OCI-M1 (cell line): ENCODE results near the gene MPP4.

ENCODE experiments used
- DNase-seq: peaks from one replicate; lab custom pipeline; 2025; lab: John Stamatoyannopoulos, UW

The MPP4 gene, protein sequence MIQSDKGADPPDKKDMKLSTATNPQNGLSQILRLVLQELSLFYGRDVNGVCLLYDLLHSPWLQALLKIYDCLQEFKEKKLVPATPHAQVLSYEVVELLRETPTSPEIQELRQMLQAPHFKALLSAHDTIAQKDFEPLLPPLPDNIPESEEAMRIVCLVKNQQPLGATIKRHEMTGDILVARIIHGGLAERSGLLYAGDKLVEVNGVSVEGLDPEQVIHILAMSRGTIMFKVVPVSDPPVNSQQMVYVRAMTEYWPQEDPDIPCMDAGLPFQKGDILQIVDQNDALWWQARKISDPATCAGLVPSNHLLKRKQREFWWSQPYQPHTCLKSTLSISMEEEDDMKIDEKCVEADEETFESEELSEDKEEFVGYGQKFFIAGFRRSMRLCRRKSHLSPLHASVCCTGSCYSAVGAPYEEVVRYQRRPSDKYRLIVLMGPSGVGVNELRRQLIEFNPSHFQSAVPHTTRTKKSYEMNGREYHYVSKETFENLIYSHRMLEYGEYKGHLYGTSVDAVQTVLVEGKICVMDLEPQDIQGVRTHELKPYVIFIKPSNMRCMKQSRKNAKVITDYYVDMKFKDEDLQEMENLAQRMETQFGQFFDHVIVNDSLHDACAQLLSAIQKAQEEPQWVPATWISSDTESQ

GRCh38 chr2:201698588-201699226, at the start of gene MPP4:
TSS of gene MPP4 (minus strand) at chr2:201698644. CDS start at chr2:201693954, 4,690 bp downstream.
- no peak for DNase-seq

GRCh38 chr2:201746551-201746950, 48.1 kb upstream of the MPP4 start:
- DNase-seq, result peak; percentile 46

DNA sequence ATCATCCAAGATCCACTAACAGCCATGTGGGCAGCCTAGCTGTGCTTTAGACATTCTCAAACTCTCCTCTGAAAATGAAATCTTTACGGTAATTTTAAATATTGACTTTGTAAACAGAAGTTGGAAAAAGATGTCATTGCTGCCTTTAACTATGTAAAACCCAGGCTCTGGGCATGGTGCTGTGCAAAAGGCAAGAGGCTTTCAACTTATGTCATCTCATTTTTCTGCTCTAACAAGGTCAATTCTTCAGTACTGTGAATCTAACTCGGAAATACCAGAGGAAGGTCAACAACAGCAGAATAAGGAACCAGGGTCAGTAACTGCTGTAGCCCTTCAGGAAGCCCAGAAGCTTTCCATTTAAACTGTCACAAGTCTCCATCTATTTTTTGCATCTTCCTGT, 37.0 kb upstream of the MPP4 start:
- no peak for DNase-seq

- DNase-seq, result no peak
Measured at GRCh38 chr2:201734111-201734510, 35.7 kb upstream of the MPP4 start.

GRCh38 chr2:201733544-201733943, 35.1 kb upstream of the MPP4 start:
- DNase-seq, result no peak

- DNase-seq, result no peak
Measured at GRCh38 chr2:201730651-201731285, 32.3 kb upstream of the MPP4 start.

GRCh38 chr2:201715459-201715858, 17.0 kb upstream of the MPP4 start:
- no peak for DNase-seq

DNA sequence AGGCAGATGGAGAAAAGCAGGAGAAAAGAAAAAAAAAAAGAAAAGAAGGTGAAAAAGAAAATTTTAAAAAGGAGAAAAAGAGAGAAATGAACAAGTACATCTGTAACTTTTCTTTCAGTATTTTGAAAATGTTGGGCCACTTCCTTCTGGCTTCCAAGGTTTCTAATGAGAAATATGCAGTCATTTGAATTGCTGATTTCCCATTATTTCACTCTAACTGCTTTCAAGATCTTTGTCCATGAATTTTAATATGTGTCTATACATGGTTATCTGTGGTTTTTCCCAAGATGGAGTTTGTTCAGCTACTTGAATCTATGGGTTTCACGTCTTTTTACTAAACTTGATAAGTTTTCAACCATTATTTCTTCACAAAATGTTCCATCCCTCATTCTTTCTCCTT, 14.3 kb upstream of the MPP4 start:
- DNase-seq, result no peak

DNA sequence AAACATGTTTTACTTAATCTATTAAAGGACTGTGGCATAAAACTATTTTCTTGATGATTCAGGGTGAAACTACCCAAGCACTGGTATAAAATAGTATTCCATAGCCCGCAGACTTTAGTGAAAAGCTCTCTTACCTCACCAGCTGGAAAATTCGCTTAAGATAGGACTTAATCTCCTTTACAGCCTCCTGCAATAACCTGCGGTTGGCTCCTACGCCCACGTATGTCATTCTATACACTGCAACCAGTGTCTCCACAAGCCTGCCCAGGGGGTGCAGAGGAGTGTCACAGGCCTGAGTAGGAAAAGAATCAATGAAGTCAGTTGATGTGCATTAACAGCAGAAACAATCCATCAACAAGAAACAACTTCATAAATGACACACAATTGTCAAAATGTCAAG, 11.3 kb upstream of the MPP4 start:
- no peak for DNase-seq

DNA sequence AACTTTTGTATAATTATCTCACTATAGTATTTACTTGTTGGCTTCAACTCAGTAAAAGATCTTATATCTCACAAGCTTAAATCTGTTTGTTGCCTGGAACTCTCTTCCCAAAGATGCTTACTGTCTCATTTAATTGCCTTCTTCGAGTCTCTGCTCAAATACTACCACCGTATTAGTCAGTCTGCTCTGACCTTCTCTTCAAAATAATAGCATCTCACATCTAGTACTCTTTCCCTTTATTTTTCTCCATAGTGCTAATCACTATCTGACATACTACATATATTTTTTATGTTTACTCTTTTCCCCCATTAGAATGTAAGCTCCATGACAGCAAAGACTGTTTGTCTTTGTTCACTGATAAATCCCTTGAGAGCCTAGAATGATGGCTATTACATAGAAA, 10.6 kb upstream of the MPP4 start:
- no peak for DNase-seq

GRCh38 chr2:201707753-201708152, 9.3 kb upstream of the MPP4 start:
- no peak for DNase-seq

- no peak for DNase-seq
Measured at GRCh38 chr2:201707142-201707541, 8.7 kb upstream of the MPP4 start.

DNA sequence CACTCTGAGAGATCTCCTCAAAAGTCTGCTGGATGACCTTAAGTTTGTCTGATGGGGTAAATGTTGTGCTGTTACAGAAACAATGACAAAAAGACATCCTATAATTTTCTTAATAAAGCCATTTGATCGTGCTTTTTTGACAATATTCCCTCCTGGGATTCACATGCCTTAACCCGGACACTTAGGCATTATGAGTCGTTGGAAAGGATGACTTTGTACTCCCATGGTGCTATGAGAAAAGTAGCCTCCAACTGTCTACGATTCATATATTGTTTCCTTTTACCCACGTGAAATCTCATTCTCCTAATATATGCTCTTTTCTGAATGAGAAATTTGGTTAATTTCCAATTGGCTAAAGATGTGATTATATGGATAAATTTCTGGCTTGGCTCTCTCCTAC, 6.1 kb upstream of the MPP4 start:
- DNase-seq, result no peak

DNA sequence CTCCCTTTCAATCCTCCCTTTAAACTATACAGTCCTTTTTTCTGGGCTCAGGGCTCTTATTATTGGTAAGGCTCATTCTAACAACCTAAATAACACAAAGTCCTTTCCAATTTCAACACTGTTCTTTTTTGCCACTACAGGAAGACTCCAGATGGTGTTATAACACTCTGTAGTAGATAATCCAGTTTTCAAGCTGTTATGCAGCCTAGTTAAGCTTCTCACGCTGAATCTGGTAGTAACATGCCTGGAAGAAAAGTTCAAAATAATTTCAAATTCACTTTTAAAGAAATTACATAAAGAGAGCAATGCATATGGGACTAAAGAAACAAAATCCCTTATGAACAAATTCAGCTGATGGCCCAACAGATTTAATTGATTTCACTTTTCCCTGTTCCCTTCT, 3.2 kb upstream of the MPP4 start:
- no peak for DNase-seq

GRCh38 chr2:201699416-201699815, 972 bp upstream of the MPP4 start:
- no peak for DNase-seq

GRCh38 chr2:201697899-201698298, 545 bp downstream of the MPP4 start:
- DNase-seq, result no peak

- DNase-seq, result no peak
Measured at GRCh38 chr2:201696151-201696659, 2.2 kb downstream of the MPP4 start.

- no peak for DNase-seq
Measured at GRCh38 chr2:201685156-201685555, 13.3 kb downstream of the MPP4 start.

DNA sequence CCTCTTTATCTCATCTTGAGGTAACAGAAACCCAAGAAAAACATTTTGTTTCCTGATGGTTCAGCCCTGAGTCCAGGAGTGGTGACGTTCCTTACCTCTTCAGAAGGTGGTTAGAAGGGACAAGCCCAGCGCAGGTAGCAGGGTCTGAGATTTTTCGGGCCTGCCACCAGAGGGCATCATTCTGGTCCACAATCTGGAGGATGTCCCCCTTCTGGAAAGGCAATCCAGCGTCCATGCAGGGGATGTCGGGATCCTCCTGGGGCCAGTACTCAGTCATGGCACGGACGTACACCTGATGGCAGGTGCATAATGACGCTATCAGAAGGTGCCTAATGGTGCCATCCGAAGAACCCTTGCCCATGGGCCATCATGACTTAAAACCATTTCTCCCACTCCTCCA, 17.7 kb downstream of the MPP4 start:
- peak; percentile 34 for DNase-seq

DNA sequence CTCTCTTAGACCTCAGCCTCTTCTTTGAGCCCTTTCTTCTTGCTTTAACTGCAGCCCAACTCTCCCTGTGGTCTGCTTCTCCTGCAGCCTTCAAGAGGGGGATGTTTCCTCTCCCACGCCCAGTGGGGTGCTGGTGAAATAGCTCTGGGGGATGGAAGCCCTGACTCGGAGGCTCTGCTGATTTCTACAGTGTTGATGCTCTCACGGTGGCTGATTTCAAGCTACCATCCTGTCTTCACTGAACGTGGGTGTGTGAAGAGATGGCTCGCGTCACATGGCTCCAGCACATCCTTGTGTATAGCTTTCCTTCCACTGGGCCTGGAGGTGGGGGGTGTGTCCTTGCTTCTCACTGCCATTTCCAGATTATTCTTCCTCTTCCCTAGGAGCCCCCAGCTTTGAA, 20.0 kb downstream of the MPP4 start:
- DNase-seq, result no peak

DNA sequence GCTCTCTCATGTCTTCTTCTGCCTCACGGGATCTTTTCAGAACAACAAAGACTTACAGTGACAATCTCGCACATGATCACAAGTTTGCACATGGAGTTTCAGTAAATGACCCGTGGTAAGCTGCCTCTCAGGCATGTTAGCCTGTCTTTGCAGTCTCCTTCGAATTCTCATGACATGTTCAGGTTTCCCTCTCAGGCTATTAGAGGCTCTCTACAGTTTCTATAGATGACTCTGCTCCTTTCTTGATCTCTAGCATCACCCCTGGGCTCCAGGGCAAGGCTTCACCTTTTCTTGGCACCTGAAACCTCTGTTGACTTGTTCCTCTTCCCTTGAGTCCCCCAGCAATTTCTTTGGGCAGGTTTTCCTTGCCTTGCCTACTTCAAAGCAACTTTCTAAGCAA, 23.0 kb downstream of the MPP4 start:
- DNase-seq, result no peak

DNA sequence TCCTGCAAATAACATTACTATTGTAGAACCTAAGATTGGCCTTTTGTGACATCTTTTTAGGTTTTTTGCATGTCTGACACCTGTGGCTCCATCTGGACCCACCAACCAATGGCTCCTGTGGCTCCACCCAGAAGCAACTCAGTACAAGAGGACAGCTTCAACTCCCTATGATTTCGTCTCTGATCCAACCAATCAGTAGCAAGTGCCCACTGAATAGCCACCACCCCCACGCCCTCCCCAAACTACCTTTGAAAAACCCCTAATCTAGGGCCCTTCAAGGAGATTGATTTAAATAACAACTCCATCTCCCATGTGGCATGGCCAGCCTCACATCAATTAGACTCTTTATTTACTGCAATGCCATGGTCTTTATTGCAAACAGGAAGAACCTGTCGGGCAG, 23.6 kb downstream of the MPP4 start:
- DNase-seq, result no peak

DNA sequence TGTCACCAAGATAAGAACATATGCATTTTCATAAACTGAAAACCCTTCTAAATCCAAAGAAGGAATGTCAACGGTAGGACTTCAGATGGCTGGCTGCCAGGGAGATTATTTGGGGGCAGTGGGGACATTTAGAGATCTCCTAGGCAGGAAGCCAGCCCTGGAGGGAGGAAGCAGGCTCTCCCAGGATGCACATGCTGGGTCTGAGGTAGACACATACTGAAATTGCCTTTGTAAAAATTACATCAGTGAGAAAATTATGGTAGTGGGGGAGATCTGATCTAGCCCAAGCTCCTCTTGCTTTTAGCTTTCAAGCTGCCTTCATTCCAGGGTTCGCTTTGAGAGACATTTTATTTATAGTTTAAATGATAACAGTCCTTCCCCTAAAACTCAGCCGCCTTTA, 24.1 kb downstream of the MPP4 start:
- DNase-seq, result no peak
